ENCODE measurements around the gene NUP37. TPM values are rescaled to one million over a fixed set of nuclear protein-coding genes. Genes with fewer than 3 reads are reported as not detected.

NUP37 gene
- total RNA-seq, 1 donor from 2014 or later = 81.5 TPM

DNA sequence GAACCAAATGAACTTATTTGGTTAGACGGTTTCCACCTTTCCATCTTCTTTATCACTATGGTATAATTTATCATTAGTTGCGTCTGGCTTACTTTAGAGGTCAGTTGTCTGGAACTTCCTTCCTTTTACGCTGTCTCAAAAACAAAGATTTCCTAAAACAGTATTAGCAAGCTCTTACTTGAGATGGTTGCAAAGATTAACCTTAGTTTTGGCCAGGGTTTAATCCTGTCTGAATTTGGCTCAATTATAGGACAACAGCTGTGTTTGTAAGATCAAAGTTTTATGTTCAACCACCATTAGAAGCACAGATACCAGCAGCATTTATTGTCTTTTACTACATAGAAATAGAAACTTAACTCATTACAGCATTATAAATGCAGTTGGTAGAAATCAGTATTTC, 50.2 kb downstream of the NUP37 start:
- Mint-ChIP-seq H3K27me3 (ENCODE audit: insufficient read depth) (no peaks in the 10 kb centered on the region), H3K27ac (no peak overlapping the region), H3K36me3 (ENCODE audit: low read depth) (peaks cover 4% of the 10 kb centered on the region), H3K4me1 (ENCODE audit: low read depth) (peaks cover 8% of the 10 kb centered on the region), H3K4me3 (no peak overlapping the region), H3K9me3 (no peaks in the 10 kb centered on the region)
- no peak for DNase-seq (ENCODE audit: low spot score)
- intact Hi-C loops (cut with micrococcal nuclease) = loop anchor here (10.0 kb wide), 1 partner anchor 785 kb away; the partner anchor contains the start of gene UTP20

DNA sequence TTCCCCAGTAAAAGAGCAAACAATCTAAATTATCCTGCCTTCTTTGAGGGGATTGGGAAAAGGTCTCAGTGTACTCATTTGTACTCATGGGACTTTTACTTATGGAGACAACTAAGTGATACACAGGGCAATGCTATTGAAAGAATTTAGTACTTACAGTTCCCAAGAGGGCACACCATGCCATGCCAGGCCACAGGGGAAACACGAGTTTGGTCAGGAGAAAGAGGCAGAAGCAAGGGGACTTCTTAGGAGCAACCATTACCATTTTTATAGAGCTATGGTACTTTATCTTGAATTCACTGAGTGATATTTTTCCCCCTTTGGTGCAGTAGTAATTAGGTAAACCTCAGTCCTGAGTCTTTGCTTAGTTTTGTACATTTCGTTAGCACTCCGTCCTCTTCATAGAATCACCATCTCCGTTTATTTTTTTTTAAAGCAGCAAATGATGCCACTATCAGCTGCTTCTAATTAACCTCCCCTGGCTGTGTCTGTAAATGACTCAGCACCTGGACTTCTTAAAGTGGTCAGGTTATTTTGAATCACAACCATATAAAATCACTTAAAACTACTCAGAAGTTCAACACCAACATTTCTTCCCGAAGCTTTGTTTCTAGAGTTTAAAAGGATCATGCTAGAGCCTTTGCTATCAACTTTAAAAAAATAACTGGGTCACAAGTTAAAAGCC, 52.2 kb downstream of the NUP37 start:
- DNase-seq (ENCODE audit: low spot score) = no peak
- no peak overlapping the region for H3K27ac Mint-ChIP-seq
- intact Hi-C loops (cut with micrococcal nuclease) = loop anchor here (10.0 kb wide), 1 partner anchor 783 kb away; the partner anchor contains the start of gene UTP20
- H3K36me3 Mint-ChIP-seq (ENCODE audit: low read depth) = peaks cover 2% of the 10 kb centered on the region
- no peaks in the 10 kb centered on the region for H3K27me3 Mint-ChIP-seq (ENCODE audit: insufficient read depth)
- H3K4me3 Mint-ChIP-seq = no peak overlapping the region
- no peaks in the 10 kb centered on the region for H3K9me3 Mint-ChIP-seq
- peaks cover 16% of the 10 kb centered on the region for H3K4me1 Mint-ChIP-seq (ENCODE audit: low read depth)

DNA sequence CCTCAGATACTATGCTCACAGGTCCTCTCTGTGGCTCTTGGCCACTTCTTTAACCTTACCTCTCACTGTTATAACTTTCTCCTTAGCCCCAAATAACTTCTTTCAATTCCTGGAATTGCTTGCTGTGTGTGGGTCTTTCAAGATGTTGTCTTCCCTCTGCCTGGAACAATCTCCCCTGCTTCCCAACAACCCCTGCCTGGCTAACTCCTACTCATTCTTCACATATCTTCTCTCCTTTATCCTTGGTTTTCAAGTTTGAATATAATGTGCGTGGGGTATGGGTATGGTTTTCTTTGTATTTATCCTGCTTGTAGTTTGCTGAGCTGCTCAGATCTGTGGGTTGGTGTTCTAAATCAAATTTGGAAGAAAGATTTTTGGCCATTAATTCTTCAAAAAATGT, 55.4 kb downstream of the NUP37 start:
- intact Hi-C loops (cut with micrococcal nuclease) = loop anchor here (5.0 to 10.0 kb wide), 6 partner anchors 103 to 1797 kb away; partner anchors contain the start of genes CHPT1, DEPDC4, SCYL2 and UTP20
- no peak for DNase-seq (ENCODE audit: low spot score)
- Mint-ChIP-seq H3K4me3 (no peak overlapping the region), H3K27ac (no peak overlapping the region), H3K36me3 (ENCODE audit: low read depth) (peaks cover 2% of the 10 kb centered on the region), H3K27me3 (ENCODE audit: insufficient read depth) (no peaks in the 10 kb centered on the region), H3K4me1 (ENCODE audit: low read depth) (peaks cover 40% of the 10 kb centered on the region), H3K9me3 (no peaks in the 10 kb centered on the region)

DNA sequence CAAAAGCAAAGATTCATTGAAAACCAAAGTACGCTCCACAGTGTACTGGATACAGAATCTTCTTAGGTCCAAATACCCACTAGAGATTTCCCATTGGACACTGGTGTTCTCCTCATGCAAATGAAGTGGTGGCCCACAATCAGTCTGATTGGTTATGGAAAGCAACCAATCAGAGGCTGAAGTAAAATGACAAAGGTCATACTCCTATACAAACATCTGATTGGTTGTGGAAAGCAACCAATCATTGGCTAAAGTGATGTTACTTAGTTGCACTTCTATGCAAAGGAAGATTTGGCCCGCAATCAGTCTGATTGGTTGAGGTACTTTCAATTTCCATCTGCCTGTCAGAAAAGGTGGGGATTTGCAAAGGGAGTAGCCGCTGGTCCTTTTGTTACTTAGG, 56.8 kb downstream of the NUP37 start:
- no peaks in the 10 kb centered on the region for H3K9me3 Mint-ChIP-seq
- no peak for DNase-seq (ENCODE audit: low spot score)
- H3K36me3 Mint-ChIP-seq (ENCODE audit: low read depth) = peaks cover 8% of the 10 kb centered on the region
- intact Hi-C loops (cut with micrococcal nuclease) = loop anchor here (2.0 to 10.0 kb wide), 7 partner anchors 104 to 1866 kb away; partner anchors contain the start of genes CHPT1, DEPDC4, SCYL2 and UTP20
- no peaks in the 10 kb centered on the region for H3K27me3 Mint-ChIP-seq (ENCODE audit: insufficient read depth)
- H3K4me3 Mint-ChIP-seq = no peak overlapping the region
- H3K4me1 Mint-ChIP-seq (ENCODE audit: low read depth) = peaks cover 42% of the 10 kb centered on the region
- no peak overlapping the region for H3K27ac Mint-ChIP-seq

DNA sequence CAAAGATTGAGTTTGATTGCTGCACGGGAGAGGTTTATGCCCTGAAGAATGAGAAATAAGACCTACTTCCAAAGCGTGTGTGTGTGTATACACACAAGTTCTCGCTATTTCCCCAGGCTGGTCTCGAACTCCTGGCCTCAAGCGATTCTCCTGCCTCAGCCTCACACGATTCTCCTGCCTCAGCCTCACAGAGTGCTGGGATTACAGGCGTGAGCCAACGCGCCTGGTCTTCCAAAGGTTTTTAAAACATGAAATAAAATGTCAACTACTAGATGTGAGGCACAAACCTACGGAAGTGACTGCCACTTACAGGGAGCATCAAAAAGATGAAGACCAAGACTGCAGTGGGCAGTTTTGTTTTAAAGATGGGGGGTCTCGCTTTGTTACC, 57.5 kb downstream of the NUP37 start:
- intact Hi-C loops (cut with micrococcal nuclease) = loop anchor here (1.0 to 10.0 kb wide), 9 partner anchors 58 to 1866 kb away; partner anchors contain the start of genes CHPT1, DEPDC4, NUP37 and PARPBP
- H3K9me3 Mint-ChIP-seq = no peaks in the 10 kb centered on the region
- peak overlapping the region; percentile 97 for H3K27ac Mint-ChIP-seq
- peaks cover 42% of the 10 kb centered on the region for H3K4me1 Mint-ChIP-seq (ENCODE audit: low read depth)
- no peaks in the 10 kb centered on the region for H3K27me3 Mint-ChIP-seq (ENCODE audit: insufficient read depth)
- H3K36me3 Mint-ChIP-seq (ENCODE audit: low read depth) = peaks cover 12% of the 10 kb centered on the region
- DNase-seq (ENCODE audit: low spot score) = no peak
- peak overlapping the region; percentile 93 for H3K4me3 Mint-ChIP-seq

DNA sequence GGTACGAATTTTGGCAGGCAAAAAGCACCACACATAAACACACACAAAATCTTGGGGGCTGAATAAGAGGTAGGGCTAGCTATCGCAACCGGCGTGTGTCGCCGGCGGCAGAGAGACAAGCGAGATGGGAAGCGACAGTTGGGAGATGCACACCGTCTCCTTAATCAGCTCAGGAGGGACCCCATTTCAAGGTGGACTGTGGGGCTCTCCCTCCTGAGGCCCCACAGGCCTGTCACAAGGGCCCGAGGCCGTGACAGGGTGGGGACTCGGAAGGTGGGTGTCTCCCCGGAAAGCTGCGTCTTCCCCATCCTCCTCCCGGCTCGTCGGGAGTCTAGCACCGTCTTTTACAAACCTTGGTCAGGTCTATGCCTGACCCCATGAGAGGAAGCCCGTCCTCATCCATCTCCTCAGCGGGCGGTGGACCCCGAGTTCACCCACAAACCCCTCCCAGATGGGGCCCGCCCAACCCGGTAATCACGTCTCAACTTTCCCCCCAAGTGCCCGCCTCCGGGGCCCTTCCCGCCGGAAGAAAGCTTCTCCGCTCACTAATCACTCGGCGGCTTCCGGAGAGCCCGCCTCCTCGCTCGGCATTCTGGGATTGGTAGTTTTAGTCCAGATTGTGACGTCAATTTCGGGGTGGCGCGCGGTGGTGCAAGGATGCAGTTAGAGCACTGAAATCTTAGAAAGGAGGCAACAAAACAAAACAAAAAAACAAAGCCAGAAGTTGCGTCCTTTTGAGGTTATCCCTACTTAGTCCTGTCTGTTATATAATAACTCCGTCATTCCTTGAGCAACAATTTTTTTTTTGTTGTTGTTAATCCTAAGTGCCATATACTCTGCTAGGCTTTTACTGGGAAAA, 58.1 kb downstream of the NUP37 start, which contains the start of gene WASHC3:
Gene WASHC3 (minus strand): TSS at position 432 of the 859 bp plus-strand sequence. CDS start 29 bp downstream, at position 403.
- no peaks in the 10 kb centered on the region for H3K9me3 Mint-ChIP-seq
- H3K4me3 Mint-ChIP-seq = peak within 1 kb of the TSS; percentile 93
- intact Hi-C loops (cut with micrococcal nuclease) = loop anchor here (1.0 to 10.0 kb wide), 10 partner anchors 59 to 1867 kb away; partner anchors contain the start of genes CHPT1, DEPDC4, NUP37 and PARPBP

DNA sequence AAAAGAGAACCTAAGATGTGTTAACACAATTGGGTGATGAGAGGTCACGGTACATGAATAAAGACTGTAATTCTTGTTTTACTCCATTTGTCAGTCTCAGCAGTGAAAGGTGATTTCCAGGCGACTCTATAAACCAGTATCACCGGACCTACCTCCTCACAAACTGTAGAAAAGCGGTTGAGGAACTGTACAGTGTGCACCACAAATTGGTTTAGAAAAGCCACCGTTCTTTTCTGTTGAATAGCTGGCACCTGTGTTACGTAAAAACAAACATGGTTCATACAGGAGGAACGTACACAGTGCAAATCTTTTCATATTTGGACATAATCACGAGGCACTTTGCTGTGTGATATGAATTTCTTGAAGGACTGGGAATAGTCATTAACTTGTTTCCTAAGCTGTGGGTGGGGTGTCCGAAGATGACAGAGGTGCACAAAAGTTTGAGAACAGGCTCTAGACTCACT, 58.8 kb downstream of the NUP37 start:
- Mint-ChIP-seq H3K27me3 (ENCODE audit: insufficient read depth) (no peaks in the 10 kb centered on the region), H3K4me3 (peak overlapping the region; percentile 93), H3K4me1 (ENCODE audit: low read depth) (peaks cover 42% of the 10 kb centered on the region), H3K9me3 (no peaks in the 10 kb centered on the region), H3K36me3 (ENCODE audit: low read depth) (peaks cover 24% of the 10 kb centered on the region), H3K27ac (peak overlapping the region; percentile 97)
- intact Hi-C loops (cut with micrococcal nuclease) = loop anchor here (1.0 to 10.0 kb wide), 7 partner anchors 106 to 1794 kb away; partner anchors contain the start of genes CHPT1, DEPDC4, SCYL2 and UTP20
- peak; percentile 49 for DNase-seq (ENCODE audit: low spot score)

More for the DNA sequence above, 58.1 kb downstream of the NUP37 start, which contains the start of gene WASHC3:
- no peaks in the 10 kb centered on the region for H3K27me3 Mint-ChIP-seq (ENCODE audit: insufficient read depth)
- peak within 1 kb of the TSS; percentile 97 for H3K27ac Mint-ChIP-seq
- peaks cover 42% of the 10 kb centered on the region for H3K4me1 Mint-ChIP-seq (ENCODE audit: low read depth)
- peaks cover 17% of the 10 kb centered on the region for H3K36me3 Mint-ChIP-seq (ENCODE audit: low read depth)
- peak; percentile 94 for DNase-seq (ENCODE audit: low spot score)

DNA sequence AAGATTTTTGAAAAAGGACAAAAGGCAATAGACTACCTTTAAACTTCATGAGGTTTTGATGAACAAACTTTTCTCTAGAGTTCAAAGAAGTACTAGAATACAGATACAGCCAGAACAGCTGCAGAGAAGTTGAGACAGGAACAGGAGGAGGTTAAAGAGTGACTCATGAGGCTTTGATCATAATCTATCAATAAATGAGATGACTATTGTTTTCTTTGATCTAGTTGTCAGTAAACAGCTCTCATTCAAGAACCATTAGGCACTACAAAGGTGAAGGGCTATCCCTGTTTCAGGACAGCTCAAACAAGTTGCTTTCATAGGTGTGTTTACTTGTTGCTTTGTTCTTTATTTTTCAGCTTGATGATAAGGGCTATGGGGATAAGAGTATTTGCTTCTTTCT, 60.6 kb downstream of the NUP37 start:
- Mint-ChIP-seq H3K4me3 (peak overlapping the region; percentile 57), H3K4me1 (ENCODE audit: low read depth) (peaks cover 42% of the 10 kb centered on the region), H3K27ac (peak overlapping the region; percentile 77), H3K27me3 (ENCODE audit: insufficient read depth) (no peaks in the 10 kb centered on the region), H3K9me3 (peaks cover 5% of the 10 kb centered on the region), H3K36me3 (ENCODE audit: low read depth) (peaks cover 33% of the 10 kb centered on the region)
- peak; percentile 20 for DNase-seq (ENCODE audit: low spot score)
- intact Hi-C loops (cut with micrococcal nuclease) = loop anchor here (1.0 to 5.0 kb wide), 5 partner anchors 15 to 1218 kb away; partner anchors contain the start of gene DRAM1

DNA sequence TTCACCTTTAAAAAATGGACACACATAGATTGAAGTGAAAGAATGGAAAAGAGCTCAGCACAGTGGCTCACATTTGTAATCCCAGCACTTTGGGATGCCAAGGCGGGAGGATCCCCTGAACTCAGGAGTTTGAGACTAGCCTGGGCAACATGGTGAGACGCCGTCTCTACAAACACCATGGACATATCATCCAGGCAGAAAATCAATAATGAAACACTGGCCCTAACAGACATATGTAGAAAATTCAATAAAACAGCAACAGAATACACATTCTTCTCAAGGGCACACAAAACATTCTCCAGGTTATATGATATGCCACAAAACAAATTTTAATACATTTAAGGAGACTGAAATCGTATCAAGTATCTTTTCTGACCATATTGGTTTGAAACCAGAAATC, 65.6 kb downstream of the NUP37 start:
- Mint-ChIP-seq H3K9me3 (peaks cover 5% of the 10 kb centered on the region), H3K36me3 (ENCODE audit: low read depth) (peaks cover 55% of the 10 kb centered on the region), H3K27ac (no peak overlapping the region), H3K4me1 (ENCODE audit: low read depth) (peaks cover 15% of the 10 kb centered on the region), H3K4me3 (no peak overlapping the region), H3K27me3 (ENCODE audit: insufficient read depth) (no peaks in the 10 kb centered on the region)
- no peak for DNase-seq (ENCODE audit: low spot score)
- intact Hi-C loops (cut with micrococcal nuclease) = no loop called here

DNA sequence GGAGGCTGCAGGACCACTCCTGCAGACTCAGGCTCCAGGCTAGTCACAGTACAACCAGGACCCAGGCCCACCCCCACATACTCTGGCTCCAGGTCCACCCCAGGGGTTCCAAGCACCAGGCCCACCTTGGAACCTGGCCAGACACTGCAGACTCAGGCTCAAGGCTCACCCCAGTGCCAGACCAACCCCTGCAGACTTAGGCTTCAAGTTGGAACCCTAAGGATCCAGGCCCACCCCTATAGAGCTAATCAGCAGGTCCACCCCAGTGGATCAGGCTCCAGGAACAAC, 66.9 kb downstream of the NUP37 start:
- DNase-seq (ENCODE audit: low spot score) = no peak
- peaks cover 6% of the 10 kb centered on the region for H3K4me1 Mint-ChIP-seq (ENCODE audit: low read depth)
- H3K9me3 Mint-ChIP-seq = peaks cover 5% of the 10 kb centered on the region
- H3K27ac Mint-ChIP-seq = no peak overlapping the region
- H3K4me3 Mint-ChIP-seq = no peak overlapping the region
- intact Hi-C loops (cut with micrococcal nuclease) = no loop called here
- H3K36me3 Mint-ChIP-seq (ENCODE audit: low read depth) = peaks cover 55% of the 10 kb centered on the region
- no peaks in the 10 kb centered on the region for H3K27me3 Mint-ChIP-seq (ENCODE audit: insufficient read depth)

DNA sequence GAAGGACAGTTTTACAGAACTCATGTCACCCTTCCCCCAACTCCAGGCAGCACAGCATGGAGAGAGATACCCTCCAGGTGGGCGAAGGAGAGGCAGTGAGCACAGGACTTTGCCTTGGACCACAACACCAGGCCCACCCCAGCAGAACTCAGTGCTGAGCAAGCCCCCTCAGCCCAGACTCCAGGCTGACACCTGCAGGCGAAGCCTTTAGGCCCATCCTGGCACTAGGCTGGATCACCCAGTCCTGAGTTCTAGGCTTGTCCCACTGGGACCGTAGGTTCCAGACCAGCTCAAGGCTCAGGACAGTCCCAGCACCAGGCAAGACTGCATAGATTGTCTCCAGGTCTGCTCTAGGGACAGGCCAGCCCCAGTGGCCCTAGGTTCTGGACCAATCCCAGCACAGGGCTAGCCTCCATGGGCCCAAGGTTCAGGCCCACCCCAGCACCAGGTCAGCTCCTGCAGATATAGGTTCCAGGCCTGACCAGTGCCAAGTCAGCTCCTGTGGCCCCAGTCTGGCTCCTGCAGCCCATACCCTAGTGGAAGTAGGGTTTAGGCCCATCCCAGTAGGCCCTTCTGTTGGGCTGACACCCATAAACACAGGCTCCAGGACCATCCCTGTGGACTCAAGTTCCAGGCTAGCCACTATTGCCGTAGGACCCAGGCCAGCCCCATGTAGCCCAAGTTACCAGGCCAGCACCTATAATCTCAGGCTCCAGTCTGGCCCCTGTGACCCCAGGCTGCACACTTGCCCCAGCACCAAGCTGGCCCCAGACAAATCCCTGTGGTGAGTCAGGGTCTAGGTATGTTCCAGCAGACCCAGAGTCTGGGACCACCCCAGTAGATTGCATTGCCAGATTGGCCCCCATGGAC, 67.5 kb downstream of the NUP37 start:
- Mint-ChIP-seq H3K4me1 (ENCODE audit: low read depth) (peaks cover 6% of the 10 kb centered on the region), H3K4me3 (no peak overlapping the region), H3K9me3 (peaks cover 5% of the 10 kb centered on the region), H3K36me3 (ENCODE audit: low read depth) (peaks cover 52% of the 10 kb centered on the region), H3K27ac (no peak overlapping the region), H3K27me3 (ENCODE audit: insufficient read depth) (no peaks in the 10 kb centered on the region)
- intact Hi-C loops (cut with micrococcal nuclease) = no loop called here
- no peak for DNase-seq (ENCODE audit: low spot score)

DNA sequence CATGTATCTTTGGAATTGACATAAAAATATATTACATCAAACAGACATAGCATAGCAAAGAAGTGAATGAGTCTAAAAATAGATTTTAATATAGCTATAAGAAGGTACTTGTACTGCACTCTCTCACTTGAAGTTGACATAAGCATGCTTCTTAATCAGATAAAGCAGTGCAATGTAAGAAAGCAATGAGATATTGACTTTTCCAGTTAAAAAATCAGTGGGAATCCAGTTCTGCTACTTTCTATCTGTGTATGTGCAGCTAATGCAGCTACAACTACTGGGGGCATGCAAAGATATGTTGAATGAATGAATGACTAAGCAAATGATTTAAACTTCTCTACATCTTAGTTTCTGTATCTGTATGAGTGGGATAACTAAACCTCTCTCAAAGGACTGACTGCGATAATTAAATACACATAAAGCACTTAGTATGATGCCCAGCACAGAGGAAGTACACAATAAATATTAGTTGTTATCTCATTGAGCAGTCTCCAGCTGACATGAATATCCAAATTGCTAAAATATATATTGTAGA, 68.4 kb downstream of the NUP37 start:
- Mint-ChIP-seq H3K27ac (no peak overlapping the region), H3K9me3 (peaks cover 5% of the 10 kb centered on the region), H3K4me1 (ENCODE audit: low read depth) (peaks cover 6% of the 10 kb centered on the region), H3K4me3 (no peak overlapping the region), H3K36me3 (ENCODE audit: low read depth) (peaks cover 44% of the 10 kb centered on the region), H3K27me3 (ENCODE audit: insufficient read depth) (no peaks in the 10 kb centered on the region)
- intact Hi-C loops (cut with micrococcal nuclease) = no loop called here
- DNase-seq (ENCODE audit: low spot score) = no peak

All from activated T-helper 1 cell treated with anti-CD3 and anti-CD28 coated beads, Interleukin-12 subunit alpha, Interleukin-12 subunit beta, Interleukin-2, Interleukin-4 antibody, amounts not matched to agents 30 ng/mL and 10 ng/mL and 1 ng/mL, durations not matched to agents 14 hours and 24 hours and 36 hours (primary cell).